ENCODE results near the gene HOXA3.

The HOXA3 gene

GRCh38 chr7:27097686-27098577 lies 54.5 kb downstream of the HOXA3 start:
- no peaks in the 10 kb centered on the region for H3K79me2 ChIP-seq (ENCODE audit: control insufficient read depth, insufficient read depth, low read length, unreplicated experiment)
- no peaks in the 10 kb centered on the region for H3K36me3 ChIP-seq (ENCODE audit: insufficient read depth, low read length)
- peaks cover 99% of the 10 kb centered on the region for H3K27me3 ChIP-seq (ENCODE audit: insufficient read depth, low read length)
- H3K4me3 ChIP-seq (ENCODE audit: low read depth, low read length), result peak overlapping the region; percentile 81
- no peak overlapping the region for H3K27ac ChIP-seq (ENCODE audit: low read depth, low read length)
- no peak overlapping the region for H2AFZ ChIP-seq (ENCODE audit: low read length, unreplicated experiment)
- H3K4me1 ChIP-seq (ENCODE audit: control insufficient read depth, insufficient read depth, low read length, unreplicated experiment), result peaks cover 10% of the 10 kb centered on the region

GRCh38 chr7:27096768-27097514 lies 55.4 kb downstream of the HOXA3 start:
- peak overlapping the region; percentile 81 for H3K4me3 ChIP-seq (ENCODE audit: low read depth, low read length)
- H2AFZ ChIP-seq (ENCODE audit: low read length, unreplicated experiment), result no peak overlapping the region
- peak overlapping the region; percentile 24; the same call in 1 of the 2 replicates for H3K27ac ChIP-seq (ENCODE audit: low read depth, low read length)
- peaks cover 99% of the 10 kb centered on the region for H3K27me3 ChIP-seq (ENCODE audit: insufficient read depth, low read length)
- H3K79me2 ChIP-seq (ENCODE audit: control insufficient read depth, insufficient read depth, low read length, unreplicated experiment), result no peaks in the 10 kb centered on the region
- peaks cover 10% of the 10 kb centered on the region for H3K4me1 ChIP-seq (ENCODE audit: control insufficient read depth, insufficient read depth, low read length, unreplicated experiment)
- no peaks in the 10 kb centered on the region for H3K36me3 ChIP-seq (ENCODE audit: insufficient read depth, low read length)

- Histone ChIP-seq H3K27ac (ENCODE audit: low read depth, low read length) (peak within 1 kb of the TSS; percentile 24; the same call in 1 of the 2 replicates), H3K79me2 (ENCODE audit: control insufficient read depth, insufficient read depth, low read length, unreplicated experiment) (no peaks in the 10 kb centered on the region), H3K4me1 (ENCODE audit: control insufficient read depth, insufficient read depth, low read length, unreplicated experiment) (peaks cover 10% of the 10 kb centered on the region), H3K4me3 (ENCODE audit: low read depth, low read length) (peak within 1 kb of the TSS; percentile 81), H2AFZ (ENCODE audit: low read length, unreplicated experiment) (peak within 1 kb of the TSS; percentile 73), H3K36me3 (ENCODE audit: insufficient read depth, low read length) (no peaks in the 10 kb centered on the region), H3K27me3 (ENCODE audit: insufficient read depth, low read length) (peaks cover 99% of the 10 kb centered on the region)
Observed at GRCh38 chr7:27095897-27096767, 56.3 kb downstream of the HOXA3 start, which contains the start of gene HOXA1. HOXA1 (minus strand) TSS chr7:27096000; CDS start chr7:27095912, 88 bp downstream.

GRCh38 chr7:27095050-27095896 lies 57.1 kb downstream of the HOXA3 start:
- Histone ChIP-seq H3K27ac (ENCODE audit: low read depth, low read length) (no peak overlapping the region), H3K27me3 (ENCODE audit: insufficient read depth, low read length) (peaks cover 99% of the 10 kb centered on the region), H3K4me1 (ENCODE audit: control insufficient read depth, insufficient read depth, low read length, unreplicated experiment) (peaks cover 10% of the 10 kb centered on the region), H3K79me2 (ENCODE audit: control insufficient read depth, insufficient read depth, low read length, unreplicated experiment) (no peaks in the 10 kb centered on the region), H3K36me3 (ENCODE audit: insufficient read depth, low read length) (no peaks in the 10 kb centered on the region), H3K4me3 (ENCODE audit: low read depth, low read length) (peak overlapping the region; percentile 81), H2AFZ (ENCODE audit: low read length, unreplicated experiment) (no peak overlapping the region)

GRCh38 chr7:27094304-27095049 lies 57.9 kb downstream of the HOXA3 start:
- Histone ChIP-seq H3K27ac (ENCODE audit: low read depth, low read length) (no peak overlapping the region), H3K36me3 (ENCODE audit: insufficient read depth, low read length) (no peaks in the 10 kb centered on the region), H3K27me3 (ENCODE audit: insufficient read depth, low read length) (peaks cover 99% of the 10 kb centered on the region), H2AFZ (ENCODE audit: low read length, unreplicated experiment) (no peak overlapping the region), H3K4me1 (ENCODE audit: control insufficient read depth, insufficient read depth, low read length, unreplicated experiment) (peaks cover 10% of the 10 kb centered on the region), H3K4me3 (ENCODE audit: low read depth, low read length) (peak overlapping the region; percentile 81), H3K79me2 (ENCODE audit: control insufficient read depth, insufficient read depth, low read length, unreplicated experiment) (no peaks in the 10 kb centered on the region)

GRCh38 chr7:27093184-27093895 lies 59.0 kb downstream of the HOXA3 start:
- Histone ChIP-seq H3K27ac (ENCODE audit: low read depth, low read length) (no peak overlapping the region), H3K27me3 (ENCODE audit: insufficient read depth, low read length) (peaks cover 99% of the 10 kb centered on the region), H2AFZ (ENCODE audit: low read length, unreplicated experiment) (no peak overlapping the region), H3K79me2 (ENCODE audit: control insufficient read depth, insufficient read depth, low read length, unreplicated experiment) (no peaks in the 10 kb centered on the region), H3K4me3 (ENCODE audit: low read depth, low read length) (no peak overlapping the region), H3K36me3 (ENCODE audit: insufficient read depth, low read length) (no peaks in the 10 kb centered on the region), H3K4me1 (ENCODE audit: control insufficient read depth, insufficient read depth, low read length, unreplicated experiment) (peaks cover 10% of the 10 kb centered on the region)

- peaks cover 99% of the 10 kb centered on the region for H3K27me3 ChIP-seq (ENCODE audit: insufficient read depth, low read length)
- H3K4me1 ChIP-seq (ENCODE audit: control insufficient read depth, insufficient read depth, low read length, unreplicated experiment), result peaks cover 7% of the 10 kb centered on the region
- H3K27ac ChIP-seq (ENCODE audit: low read depth, low read length), result no peak overlapping the region
- no peak overlapping the region for H2AFZ ChIP-seq (ENCODE audit: low read length, unreplicated experiment)
- H3K36me3 ChIP-seq (ENCODE audit: insufficient read depth, low read length), result no peaks in the 10 kb centered on the region
- no peak overlapping the region for H3K4me3 ChIP-seq (ENCODE audit: low read depth, low read length)
- H3K79me2 ChIP-seq (ENCODE audit: control insufficient read depth, insufficient read depth, low read length, unreplicated experiment), result no peaks in the 10 kb centered on the region
Observed at GRCh38 chr7:27092819-27093110, 59.6 kb downstream of the HOXA3 start.

- Histone ChIP-seq H3K4me3 (ENCODE audit: low read depth, low read length) (no peak overlapping the region), H3K27me3 (ENCODE audit: insufficient read depth, low read length) (peaks cover 99% of the 10 kb centered on the region), H3K79me2 (ENCODE audit: control insufficient read depth, insufficient read depth, low read length, unreplicated experiment) (no peaks in the 10 kb centered on the region), H2AFZ (ENCODE audit: low read length, unreplicated experiment) (no peak overlapping the region), H3K27ac (ENCODE audit: low read depth, low read length) (no peak overlapping the region), H3K36me3 (ENCODE audit: insufficient read depth, low read length) (no peaks in the 10 kb centered on the region), H3K4me1 (ENCODE audit: control insufficient read depth, insufficient read depth, low read length, unreplicated experiment) (peaks cover 2% of the 10 kb centered on the region)
Observed at GRCh38 chr7:27091941-27092818, 60.2 kb downstream of the HOXA3 start.

All from ACC112 (cell line).